Astrocyte (in vitro differentiated cells and primary cell): ENCODE results near the gene PAM16. TPM values are rescaled to one million over a fixed set of nuclear protein-coding genes. Genes with fewer than 3 reads are reported as not detected.
A peak's percentile ranks its signal among the peaks of the same experiment; 100 is the strongest.

Experiments
- DNase-seq: peaks from one replicate; pipeline ENCODE4 v3.0.0-alpha.2; 2010; ENCODE audit warnings: low read depth
- FAIRE-seq: peaks from 2 replicates; lab custom pipeline; 2011; peaks lifted over from hg19 to GRCh38; lab: Jason Lieb, UNC
- H2AFZ ChIP-seq: 2 replicates; pipeline ENCODE4 v1.6.0; 2012; ENCODE audit warnings: low read depth, low read length, inconsistent platforms
- H3K27ac ChIP-seq: 2 replicates; pipeline ENCODE4 v1.5.1; 2011; ENCODE audit warnings: low read depth, low read length, inconsistent platforms
- H3K27me3 ChIP-seq: 2 replicates; pipeline ENCODE4 v1.6.0; 2011; ENCODE audit warnings: low read length, inconsistent platforms; ENCODE audit not compliant: insufficient read depth
- H3K36me3 ChIP-seq: 2 replicates; pipeline ENCODE4 v1.5.1; 2011; ENCODE audit warnings: low read length, inconsistent platforms; ENCODE audit not compliant: insufficient read depth
- H3K4me1 ChIP-seq: 2 replicates; pipeline ENCODE4 v1.5.1; 2011; ENCODE audit warnings: low read length, inconsistent platforms; ENCODE audit not compliant: insufficient read depth
- H3K4me2 ChIP-seq: 2 replicates; pipeline ENCODE4 v1.6.0; 2012; ENCODE audit warnings: low read length, inconsistent platforms
- H3K4me3 ChIP-seq: 2 replicates; pipeline ENCODE4 v1.5.1; 2011; ENCODE audit warnings: low read depth, mild to moderate bottlenecking, low read length, inconsistent platforms; ENCODE audit not compliant: insufficient read depth
- H3K79me2 ChIP-seq: 2 replicates; pipeline ENCODE4 v1.6.0; 2012; ENCODE audit warnings: mild to moderate bottlenecking, low read length, inconsistent platforms; ENCODE audit not compliant: insufficient read depth
- H3K9ac ChIP-seq: 2 replicates; pipeline ENCODE4 v1.6.0; 2012; ENCODE audit warnings: mild to moderate bottlenecking, low read length, inconsistent platforms
- H3K9me3 ChIP-seq: 2 replicates; pipeline ENCODE4 v1.5.1; 2012; ENCODE audit warnings: low read depth, mild to moderate bottlenecking, low read length, inconsistent platforms; ENCODE audit not compliant: insufficient read depth
- H4K20me1 ChIP-seq: 2 replicates; pipeline ENCODE4 v1.6.0; 2012; ENCODE audit warnings: low read length, inconsistent platforms; ENCODE audit not compliant: insufficient read depth
- H3K27ac Mint-ChIP-seq: one replicate; pipeline ENCODE4 v1.8.0; 2021; ENCODE audit warnings: mild to moderate bottlenecking, mixed read lengths; ENCODE audit not compliant: unreplicated experiment
- H3K27me3 Mint-ChIP-seq: one replicate; pipeline ENCODE4 v1.8.0; 2021; ENCODE audit warnings: low read depth, mixed read lengths; ENCODE audit not compliant: unreplicated experiment
- H3K36me3 Mint-ChIP-seq: one replicate; pipeline ENCODE4 v1.8.0; 2021; ENCODE audit warnings: low read depth, mixed read lengths; ENCODE audit not compliant: unreplicated experiment
- H3K4me1 Mint-ChIP-seq: one replicate; pipeline ENCODE4 v1.8.0; 2021; ENCODE audit warnings: low read depth, mixed read lengths; ENCODE audit not compliant: unreplicated experiment
- H3K4me3 Mint-ChIP-seq: one replicate; pipeline ENCODE4 v1.8.0; 2021; ENCODE audit warnings: mild to moderate bottlenecking, moderate library complexity, mixed read lengths; ENCODE audit not compliant: unreplicated experiment
- H3K9me3 Mint-ChIP-seq: one replicate; pipeline ENCODE4 v1.8.0; 2021; ENCODE audit warnings: mild to moderate bottlenecking, mixed read lengths; ENCODE audit not compliant: unreplicated experiment
- EZH2 ChIP-seq: IDR thresholded peaks from 2 replicates; pipeline ENCODE4 v1.6.1; 2012; ENCODE audit warnings: mild to moderate bottlenecking, low read length, inconsistent platforms; ENCODE audit not compliant: insufficient read depth
- total RNA-seq: library from RNA; stranded (reverse); gene quantifications from 2 replicates; pipeline ENCODE4 v1.2.1, GENCODE V29; 2021
- TF ChIP-seq, protein P1 (sequence below): IDR thresholded peaks from 2 replicates; pipeline ENCODE4 v1.5.1; 2011; ENCODE audit warnings: low read depth, mild to moderate bottlenecking, inconsistent platforms, low read length, moderate library complexity; ENCODE audit not compliant: insufficient read depth

Gene PAM16
- total RNA-seq, 1 donor from 2014 or later, result 51.9 TPM

DNA sequence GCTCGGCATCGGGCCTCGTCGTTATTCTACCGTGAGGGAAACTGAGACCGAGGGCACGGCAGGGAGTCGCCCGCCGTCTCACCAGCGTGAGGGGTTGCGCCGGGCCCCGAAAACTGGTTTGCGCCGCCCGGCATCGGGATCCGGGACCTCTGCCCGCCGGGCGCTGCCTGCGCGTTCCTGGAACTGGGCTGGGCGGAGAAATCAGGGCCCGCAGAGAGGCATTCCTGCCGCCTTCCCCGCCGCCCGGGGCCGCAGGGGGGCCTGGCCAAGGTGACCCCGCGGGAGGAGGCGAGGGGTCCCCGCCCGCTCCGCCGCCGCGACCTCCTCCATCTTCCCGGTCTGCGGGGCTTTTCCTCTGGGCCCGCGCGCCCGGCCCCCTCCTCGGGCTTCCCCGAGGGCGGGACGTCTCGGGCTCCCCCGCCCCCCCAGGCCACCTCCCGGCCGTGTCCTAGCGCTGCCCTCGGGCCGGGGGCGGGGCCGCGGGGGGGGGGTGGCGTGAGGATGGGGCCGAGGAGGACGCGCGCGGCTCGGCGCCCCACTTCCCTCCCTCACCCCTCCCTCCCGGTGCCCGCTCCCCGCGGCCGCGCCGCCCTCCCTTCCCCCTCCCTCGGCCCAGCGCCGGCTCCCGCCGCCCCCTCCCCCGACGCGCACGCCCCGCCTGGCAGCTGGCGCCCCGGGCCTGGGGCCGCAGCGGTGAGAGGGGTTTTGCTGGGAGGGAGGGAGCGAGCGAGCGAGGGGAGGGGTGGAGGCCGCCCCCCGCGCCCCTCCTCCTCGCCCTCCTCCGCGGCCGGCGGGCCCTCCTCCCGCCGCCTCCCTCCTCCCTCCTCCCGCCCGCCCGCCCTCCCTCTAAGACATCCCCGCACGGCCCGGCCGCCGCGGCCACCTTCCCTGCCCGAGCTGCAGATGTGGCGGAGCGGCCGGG, 35.7 kb downstream of the PAM16 start, which contains the start of gene GLIS2:
GLIS2 (plus strand) TSS at position 882 of the 922 bp plus-strand sequence. CDS start 16,214 bp downstream, outside the sequence.
- TF ChIP-seq, protein P1, sequence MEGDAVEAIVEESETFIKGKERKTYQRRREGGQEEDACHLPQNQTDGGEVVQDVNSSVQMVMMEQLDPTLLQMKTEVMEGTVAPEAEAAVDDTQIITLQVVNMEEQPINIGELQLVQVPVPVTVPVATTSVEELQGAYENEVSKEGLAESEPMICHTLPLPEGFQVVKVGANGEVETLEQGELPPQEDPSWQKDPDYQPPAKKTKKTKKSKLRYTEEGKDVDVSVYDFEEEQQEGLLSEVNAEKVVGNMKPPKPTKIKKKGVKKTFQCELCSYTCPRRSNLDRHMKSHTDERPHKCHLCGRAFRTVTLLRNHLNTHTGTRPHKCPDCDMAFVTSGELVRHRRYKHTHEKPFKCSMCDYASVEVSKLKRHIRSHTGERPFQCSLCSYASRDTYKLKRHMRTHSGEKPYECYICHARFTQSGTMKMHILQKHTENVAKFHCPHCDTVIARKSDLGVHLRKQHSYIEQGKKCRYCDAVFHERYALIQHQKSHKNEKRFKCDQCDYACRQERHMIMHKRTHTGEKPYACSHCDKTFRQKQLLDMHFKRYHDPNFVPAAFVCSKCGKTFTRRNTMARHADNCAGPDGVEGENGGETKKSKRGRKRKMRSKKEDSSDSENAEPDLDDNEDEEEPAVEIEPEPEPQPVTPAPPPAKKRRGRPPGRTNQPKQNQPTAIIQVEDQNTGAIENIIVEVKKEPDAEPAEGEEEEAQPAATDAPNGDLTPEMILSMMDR, result no peak
- no peak for TF ChIP-seq EZH2
- Histone ChIP-seq H3K9ac (peak within 1 kb of the TSS; percentile 78), H3K36me3 (no peaks in the 10 kb centered on the region), H4K20me1 (peaks cover 41% of the 10 kb centered on the region), H3K4me2 (peak within 1 kb of the TSS; percentile 96), H3K27ac (peak within 1 kb of the TSS; percentile 47), H3K4me3 (peak within 1 kb of the TSS; percentile 72), H3K79me2 (peaks cover 41% of the 10 kb centered on the region), H3K9me3 (no peaks in the 10 kb centered on the region), H3K27me3 (no peaks in the 10 kb centered on the region), H2AFZ (peak within 1 kb of the TSS; percentile 83), H3K4me1 (peaks cover 45% of the 10 kb centered on the region)
- no peaks in the 10 kb centered on the region for H3K9me3 Mint-ChIP-seq
- peak within 1 kb of the TSS; percentile 73 for H3K27ac Mint-ChIP-seq
- peak within 1 kb of the TSS; percentile 91 for H3K4me3 Mint-ChIP-seq
- H3K4me1 Mint-ChIP-seq, result peaks cover 2% of the 10 kb centered on the region
- no peaks in the 10 kb centered on the region for H3K27me3 Mint-ChIP-seq
- FAIRE-seq, result no peak
- DNase-seq, result peak; percentile 73
- no peaks in the 10 kb centered on the region for H3K36me3 Mint-ChIP-seq

DNA sequence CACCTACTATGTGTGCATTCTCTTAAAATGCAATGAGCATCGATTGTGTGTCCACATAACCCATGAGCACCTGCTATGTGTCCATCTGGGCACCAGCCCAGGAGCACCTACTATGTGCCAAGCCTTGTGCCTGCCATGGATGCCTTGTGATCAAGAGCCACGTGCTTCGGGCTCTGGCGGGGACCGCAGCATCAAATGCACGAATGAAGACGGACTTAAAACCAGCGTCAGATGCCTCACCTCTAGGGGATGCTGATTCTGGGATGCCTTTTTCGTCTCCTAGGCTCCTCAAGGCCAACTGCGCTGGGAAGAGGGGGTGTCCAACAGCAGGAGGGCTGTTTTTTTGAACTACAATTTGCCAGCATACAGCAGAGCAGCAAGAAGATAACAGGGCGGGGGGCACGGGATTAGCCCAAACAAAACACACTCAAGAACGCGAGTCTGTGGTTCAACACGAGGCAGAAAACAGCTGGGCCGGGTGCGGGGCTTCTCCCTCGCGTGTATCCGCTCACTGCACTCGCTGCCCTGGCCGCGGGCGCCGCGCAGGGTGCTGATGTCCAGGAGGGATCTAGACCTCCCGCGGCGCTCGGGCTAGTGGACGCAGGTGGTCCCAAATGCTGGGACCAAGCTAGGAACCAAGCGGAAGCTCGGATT, 36.5 kb downstream of the PAM16 start:
- FAIRE-seq, result no peak
- Mint-ChIP-seq H3K36me3 (no peaks in the 10 kb centered on the region), H3K4me3 (peak overlapping the region; percentile 91), H3K27ac (peak overlapping the region; percentile 73), H3K4me1 (peaks cover 2% of the 10 kb centered on the region), H3K27me3 (no peaks in the 10 kb centered on the region), H3K9me3 (no peaks in the 10 kb centered on the region)
- peak overlapping the region; percentile 92 for H3K4me2 ChIP-seq
- H3K4me3 ChIP-seq, result peak overlapping the region; percentile 61
- peak overlapping the region; percentile 47 for H3K27ac ChIP-seq
- peaks cover 33% of the 10 kb centered on the region for H3K79me2 ChIP-seq
- H3K36me3 ChIP-seq, result no peaks in the 10 kb centered on the region
- H4K20me1 ChIP-seq, result peaks cover 33% of the 10 kb centered on the region
- TF ChIP-seq, protein P1, result no peak
- TF ChIP-seq EZH2, result no peak
- H3K4me1 ChIP-seq, result peaks cover 37% of the 10 kb centered on the region
- H3K27me3 ChIP-seq, result no peaks in the 10 kb centered on the region
- peak overlapping the region; percentile 71 for H3K9ac ChIP-seq
- peak overlapping the region; percentile 83 for H2AFZ ChIP-seq
- DNase-seq, result peak; percentile 60
- H3K9me3 ChIP-seq, result no peaks in the 10 kb centered on the region
